ENCODE results near the gene KIAA0825. TPM values are rescaled to one million over a fixed set of nuclear protein-coding genes. Genes with fewer than 3 reads are reported as not detected.

Gene KIAA0825
- total RNA-seq, 4 donors from 2014 or later: 12.5 to 32.6 (median 15.9) TPM

- DNase-seq: no peak
- Histone ChIP-seq H3K9me3 (no peaks in the 10 kb centered on the region), H3K4me1 (no peaks in the 10 kb centered on the region), H3K36me3 (no peaks in the 10 kb centered on the region), H3K27ac (no peak overlapping the region), H3K4me3 (replicated peaks in 1 of 3) (no peak overlapping the region), H3K27me3 (no peaks in the 10 kb centered on the region)
- 88 to 91% methylated on average over 6 of the region's 6 CpGs for WGBS, 2 donors
- intact Hi-C loops (cut with DNase I): no loop called here
- TF ChIP-seq POLR2A (IDR thresholded peaks at IDR 0.05) (no peak), CTCF (IDR thresholded peaks at IDR 0.05) (no peak)
Measured at GRCh38 chr5:94429566-94429965, 188.8 kb downstream of the KIAA0825 start.

- WGBS, 2 donors: 88% methylated on average over 2 of the region's 2 CpGs
- H3K9me3 ChIP-seq: no peaks in the 10 kb centered on the region
Measured at GRCh38 chr5:94425396-94425795, 193.0 kb downstream of the KIAA0825 start.

GRCh38 chr5:94423411-94423810 lies 195.0 kb downstream of the KIAA0825 start:
- Histone ChIP-seq H3K4me3 (replicated peaks in 1 of 3) (no peak overlapping the region), H3K36me3 (no peaks in the 10 kb centered on the region), H3K9me3 (no peaks in the 10 kb centered on the region), H3K4me1 (no peaks in the 10 kb centered on the region), H3K27ac (no peak overlapping the region), H3K27me3 (no peaks in the 10 kb centered on the region)
- intact Hi-C loops (cut with DNase I): no loop called here
- DNase-seq: no peak
- TF ChIP-seq POLR2A (IDR thresholded peaks at IDR 0.05): no peak
- no peak for TF ChIP-seq CTCF (IDR thresholded peaks at IDR 0.05)

More at GRCh38 chr5:94425396-94425795, 193.0 kb downstream of the KIAA0825 start:
- H3K27me3 ChIP-seq: no peaks in the 10 kb centered on the region
- no peak overlapping the region for H3K4me3 ChIP-seq (replicated peaks in 1 of 3)
- intact Hi-C loops (cut with DNase I): no loop called here
- DNase-seq: no peak
- no peaks in the 10 kb centered on the region for H3K4me1 ChIP-seq
- TF ChIP-seq POLR2A (IDR thresholded peaks at IDR 0.05) (no peak), CTCF (IDR thresholded peaks at IDR 0.05) (no peak)
- H3K27ac ChIP-seq: no peak overlapping the region
- H3K36me3 ChIP-seq: no peaks in the 10 kb centered on the region

- no peaks in the 10 kb centered on the region for H3K27me3 ChIP-seq
- H3K4me3 ChIP-seq (replicated peaks in 1 of 3): no peak overlapping the region
- TF ChIP-seq POLR2A (IDR thresholded peaks at IDR 0.05) (no peak), CTCF (IDR thresholded peaks at IDR 0.05) (no peak)
- no peak for DNase-seq
- intact Hi-C loops (cut with DNase I): no loop called here
- no peaks in the 10 kb centered on the region for H3K9me3 ChIP-seq
- no peaks in the 10 kb centered on the region for H3K4me1 ChIP-seq
- no peak overlapping the region for H3K27ac ChIP-seq
- WGBS, 2 donors: 72 to 73% methylated on average over 3 of the region's 3 CpGs
- H3K36me3 ChIP-seq: no peaks in the 10 kb centered on the region
Measured at GRCh38 chr5:94422812-94423211, 195.6 kb downstream of the KIAA0825 start.

- TF ChIP-seq CTCF (IDR thresholded peaks at IDR 0.05) (no peak), POLR2A (IDR thresholded peaks at IDR 0.05) (no peak)
- H3K4me1 ChIP-seq: no peaks in the 10 kb centered on the region
- H3K36me3 ChIP-seq: no peaks in the 10 kb centered on the region
- no peaks in the 10 kb centered on the region for H3K27me3 ChIP-seq
- 86 to 89% methylated on average over 2 of the region's 2 CpGs for WGBS, 2 donors
- no peak for DNase-seq
- H3K4me3 ChIP-seq (replicated peaks in 1 of 3): no peak overlapping the region
- no peaks in the 10 kb centered on the region for H3K9me3 ChIP-seq
- H3K27ac ChIP-seq: no peak overlapping the region
- intact Hi-C loops (cut with DNase I): no loop called here
Measured at GRCh38 chr5:94420885-94421284, 197.5 kb downstream of the KIAA0825 start.
